Fibroblast of gingiva (primary cell): Measurements from ENCODE around the gene AQP3.
"Not testable (repeated sequence)": the region's sequence is repeated elsewhere in the genome, so short reads cannot be mapped to it uniquely, and the experiment has no call there.

Experiments
- DNase-seq: peaks from one replicate; pipeline ENCODE4 v3.0.0-alpha.2; 2011; ENCODE audit warnings: low read depth

Gene AQP3

DNA sequence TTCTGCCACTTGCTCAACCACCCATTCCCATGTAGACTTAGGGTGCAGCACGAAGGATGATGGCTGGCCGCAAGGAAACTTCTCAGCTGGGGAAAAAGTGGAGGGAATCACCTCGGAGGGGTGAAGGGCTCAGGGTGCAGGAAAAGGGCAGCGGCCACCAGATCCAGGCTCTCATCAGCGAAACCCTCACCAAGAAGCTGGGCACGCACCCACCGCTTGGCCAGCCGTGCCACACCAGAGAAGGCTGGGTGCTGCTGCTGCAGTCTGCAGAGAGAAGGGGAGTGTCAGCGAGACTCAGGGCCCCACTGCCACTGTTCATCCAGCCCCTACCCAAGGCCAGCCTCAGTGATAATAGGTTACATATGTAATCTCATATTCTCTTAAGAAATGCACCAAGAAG lies 17.7 kb upstream of the AQP3 start:
- DNase-seq, result no peak

DNA sequence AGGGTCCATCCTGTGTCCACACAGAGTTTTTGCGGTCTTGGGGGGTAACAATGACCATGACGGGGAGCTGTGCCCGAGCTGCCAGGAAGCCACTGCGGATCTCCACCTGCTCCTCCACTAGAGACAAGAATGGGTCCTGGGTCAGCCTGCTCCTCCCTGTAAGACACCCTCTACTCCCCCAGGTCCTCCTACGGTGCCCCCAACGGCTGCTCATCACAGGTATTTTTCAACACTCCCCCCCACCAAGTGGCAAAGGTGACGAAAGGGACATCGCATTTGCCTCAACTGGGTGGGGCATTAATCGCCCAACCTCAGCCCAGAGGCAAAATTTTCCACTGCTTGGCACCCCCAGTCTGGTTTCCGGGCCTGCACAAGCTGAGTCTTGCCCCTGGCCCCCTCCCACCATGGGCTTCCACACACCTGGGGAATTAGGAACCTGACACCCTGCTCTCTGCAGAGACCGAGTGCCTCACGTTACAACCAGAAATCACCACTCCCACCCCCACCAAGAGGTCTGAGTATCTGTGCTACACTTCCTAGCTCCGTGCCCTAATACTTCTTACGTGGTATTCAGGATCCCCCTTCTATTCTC lies 16.7 kb upstream of the AQP3 start:
- DNase-seq, result no peak

DNA sequence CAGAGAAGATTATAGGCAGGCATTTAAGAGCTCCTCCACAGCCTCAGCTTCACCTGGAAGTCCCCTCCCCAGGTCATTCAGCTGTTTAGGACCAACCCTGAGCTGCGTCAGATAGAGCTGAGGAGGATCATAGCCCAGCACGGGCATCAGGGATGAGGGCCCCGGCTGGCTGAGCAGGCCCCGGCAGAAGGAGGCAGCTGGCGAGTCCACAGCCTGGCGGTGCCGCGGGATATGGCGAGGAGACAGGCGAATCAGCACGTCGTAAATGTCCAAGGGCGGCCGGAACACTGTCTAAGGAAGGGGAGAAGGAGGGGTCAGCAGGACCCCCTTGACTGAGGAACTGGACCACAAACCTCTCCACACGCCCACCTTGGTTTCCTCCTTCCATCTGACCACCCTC lies 15.8 kb upstream of the AQP3 start:
- no peak for DNase-seq

DNA sequence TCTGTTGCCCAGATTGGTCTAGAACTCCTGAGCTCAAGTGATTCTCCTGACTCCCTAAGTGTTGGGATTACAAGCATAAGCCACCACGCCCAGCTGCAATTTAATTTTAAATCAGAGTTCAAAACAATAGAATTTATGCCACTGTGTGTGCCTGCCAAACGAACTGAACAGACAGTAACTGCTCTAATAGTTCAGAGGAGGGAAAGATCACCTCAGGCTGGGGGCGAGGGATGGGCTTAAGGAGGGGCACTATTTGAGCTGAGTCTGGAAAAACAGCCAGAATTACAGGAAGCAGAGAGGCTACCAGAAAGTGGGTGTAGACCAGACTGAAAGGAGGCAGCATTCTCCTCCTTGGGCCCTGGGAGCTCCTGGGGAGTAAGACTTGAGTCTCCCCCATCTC lies 14.1 kb upstream of the AQP3 start:
- DNase-seq, result no peak

DNA sequence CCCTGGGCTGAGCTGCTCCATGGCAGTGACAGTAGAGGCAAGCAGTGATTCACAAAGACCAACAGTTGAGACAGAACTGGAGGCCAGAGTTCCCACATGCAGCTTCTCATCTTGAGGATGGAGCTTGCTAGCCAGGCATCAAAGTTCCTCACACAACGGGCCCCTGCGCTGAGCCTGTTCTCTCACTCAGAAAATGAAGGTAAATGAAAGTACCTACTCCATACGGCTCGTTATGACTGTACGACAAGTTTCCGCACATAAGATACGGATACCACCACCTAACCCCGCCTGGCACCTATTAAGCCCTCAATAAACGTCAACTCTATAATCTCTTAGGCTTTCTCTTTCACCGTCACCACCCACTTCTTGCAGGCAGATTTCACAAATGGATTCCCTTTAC lies 13.5 kb upstream of the AQP3 start:
- no peak for DNase-seq

DNA sequence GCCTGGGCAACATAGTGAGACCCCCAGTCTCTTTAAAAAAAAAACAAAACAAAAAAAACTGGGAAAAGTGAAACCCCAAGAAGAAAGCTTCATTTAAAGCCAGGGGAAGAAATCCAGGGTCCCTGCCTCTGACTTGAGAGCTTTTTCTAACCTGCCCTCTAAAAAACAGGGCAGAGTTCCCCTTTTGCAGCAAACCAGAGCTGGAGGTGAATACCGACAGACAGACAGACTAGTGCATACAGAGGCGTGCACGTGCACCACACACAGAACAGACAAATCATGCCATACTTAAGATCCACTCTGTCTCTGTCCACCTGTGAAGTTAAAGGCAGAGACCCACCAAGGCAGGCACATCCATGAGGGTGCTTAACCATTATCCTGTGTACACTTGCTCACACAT lies 11.7 kb upstream of the AQP3 start:
- no peak for DNase-seq

DNA sequence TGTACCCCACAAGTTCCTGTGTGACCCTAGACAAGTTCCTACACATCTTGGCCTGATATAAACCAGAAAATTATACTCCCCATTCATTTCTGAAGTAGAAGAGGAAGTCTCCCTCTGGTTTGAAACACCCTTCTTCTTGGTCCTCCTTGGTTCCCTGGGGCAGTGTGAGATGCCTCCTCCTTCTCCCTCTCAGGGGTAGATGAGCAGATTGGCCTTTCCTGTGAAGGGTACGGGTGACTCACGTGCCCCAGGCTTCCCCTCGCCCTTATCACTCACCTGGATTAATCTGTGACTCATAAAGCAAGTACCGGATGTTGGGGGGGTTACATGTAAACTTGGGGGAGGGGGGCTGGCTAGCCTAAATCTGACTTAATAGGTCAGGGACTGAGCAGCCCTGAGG lies 11.1 kb upstream of the AQP3 start:
- DNase-seq, result no peak

DNA sequence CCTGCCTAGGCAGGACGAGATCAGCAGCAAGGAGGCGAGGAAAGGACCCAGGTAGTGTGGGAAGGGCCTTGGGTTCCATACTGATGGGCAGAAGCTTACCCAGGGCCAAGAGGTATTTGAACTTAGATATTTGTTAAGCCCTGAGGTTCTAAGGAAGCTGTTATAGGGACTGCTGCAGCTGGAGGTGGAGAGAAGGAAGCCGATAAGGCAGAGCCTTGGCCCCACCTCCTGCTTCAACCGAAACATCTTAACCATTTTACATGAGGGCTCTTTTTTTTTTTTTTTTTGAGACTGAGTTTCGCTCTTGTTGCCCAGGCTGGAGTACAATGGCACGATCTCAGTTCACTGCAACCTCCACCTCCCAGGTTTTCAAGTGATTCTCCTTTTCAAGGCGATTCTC lies 8.6 kb upstream of the AQP3 start:
- DNase-seq, result no peak

DNA sequence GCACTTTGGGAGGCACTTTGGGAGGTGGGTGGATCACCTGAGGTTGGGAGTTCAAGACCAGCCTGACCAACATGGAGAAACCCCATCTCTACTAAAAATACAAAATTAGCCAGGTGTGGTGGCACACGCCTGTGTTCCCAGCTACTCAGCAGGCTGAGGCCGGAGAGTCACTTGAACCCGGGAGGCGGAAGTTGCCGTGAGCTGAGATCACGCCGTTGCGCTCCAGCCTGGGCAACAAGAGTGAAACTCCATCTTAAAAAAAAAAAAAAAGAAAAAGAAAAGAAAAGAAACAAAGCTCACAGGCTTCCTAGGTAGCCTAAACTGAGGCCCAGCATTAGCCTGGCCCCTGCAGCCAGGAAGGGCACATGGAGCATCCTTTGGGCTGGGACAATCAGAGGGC lies 8.1 kb upstream of the AQP3 start:
- DNase-seq, result not testable (repeated sequence)

DNA sequence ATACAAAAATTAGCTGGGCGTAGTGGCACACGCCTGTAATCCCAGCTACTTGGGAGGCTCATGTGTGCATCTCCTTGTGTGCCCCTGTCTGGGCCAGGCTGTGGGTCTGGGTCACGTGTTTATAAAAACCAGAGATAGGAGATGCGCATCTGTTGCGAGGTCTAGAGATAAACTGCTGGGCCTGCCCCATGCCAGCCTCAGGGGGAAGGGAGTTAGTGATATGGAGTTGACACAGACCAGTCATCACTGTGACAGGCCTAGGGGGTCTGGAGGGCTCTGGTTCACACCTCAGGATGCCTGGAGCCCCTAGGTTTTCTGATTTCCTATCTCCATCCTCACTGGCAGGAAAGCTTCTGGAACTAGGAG lies 7.3 kb upstream of the AQP3 start:
- DNase-seq, result not testable (repeated sequence)

DNA sequence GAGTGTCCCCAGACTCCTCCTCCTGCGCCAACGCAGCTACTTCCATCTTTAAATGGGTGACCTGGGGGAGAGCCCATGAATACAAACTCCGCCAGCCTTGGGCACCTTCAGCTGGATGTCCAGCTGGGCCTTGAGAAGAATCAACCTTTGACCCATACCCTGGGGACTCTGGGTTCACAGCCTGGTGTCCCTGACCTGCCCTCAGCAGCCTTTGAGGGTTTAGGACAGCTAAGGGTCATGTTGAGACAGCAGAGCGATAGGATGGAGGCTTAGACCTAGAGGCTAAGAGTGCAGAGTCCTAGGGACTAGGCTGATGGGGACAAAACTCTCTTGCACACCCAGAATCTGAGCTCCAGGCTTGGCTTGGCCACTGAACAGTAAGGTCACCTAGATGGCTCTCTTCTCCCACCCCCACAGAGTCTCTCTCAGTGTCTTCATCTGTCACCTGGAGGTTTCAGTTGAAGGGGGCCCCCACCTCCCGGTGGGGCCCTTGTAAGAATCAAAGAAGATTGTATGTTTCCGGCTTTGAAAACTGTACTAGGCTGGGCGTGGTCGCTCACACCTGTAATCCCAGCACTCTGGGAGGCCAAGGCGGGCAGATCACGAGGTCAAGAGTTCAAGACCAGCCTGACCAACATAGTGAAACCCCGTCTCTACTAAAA lies 6.7 kb upstream of the AQP3 start:
- DNase-seq, result no peak

DNA sequence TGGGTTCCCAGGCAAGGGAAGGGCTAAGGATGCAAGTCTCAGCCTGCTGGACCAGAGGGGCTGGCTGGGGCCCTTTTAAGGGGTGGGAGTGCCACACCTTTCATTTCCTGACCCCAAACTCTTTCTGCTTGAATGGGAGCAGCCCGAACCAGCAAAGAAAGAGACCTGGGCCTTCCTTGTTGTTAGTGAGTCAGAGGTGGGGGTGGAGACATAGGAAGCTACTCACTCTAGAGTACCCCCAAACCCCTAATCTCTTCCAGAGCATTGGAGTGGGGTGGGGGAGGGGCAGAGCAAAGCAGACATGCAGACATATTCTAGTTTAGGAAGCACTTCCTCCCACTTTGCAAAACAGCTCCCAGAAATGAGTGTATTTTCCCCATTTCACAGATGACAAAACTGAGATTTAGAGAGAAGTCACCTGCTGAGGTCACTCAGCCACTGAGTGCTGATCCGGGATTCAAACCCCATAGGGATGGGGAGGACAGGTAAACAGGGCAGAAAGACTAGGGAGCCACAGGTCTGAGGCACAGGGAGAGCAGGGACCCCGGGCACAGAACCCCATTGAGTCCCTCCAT lies 6.0 kb upstream of the AQP3 start:
- no peak for DNase-seq

DNA sequence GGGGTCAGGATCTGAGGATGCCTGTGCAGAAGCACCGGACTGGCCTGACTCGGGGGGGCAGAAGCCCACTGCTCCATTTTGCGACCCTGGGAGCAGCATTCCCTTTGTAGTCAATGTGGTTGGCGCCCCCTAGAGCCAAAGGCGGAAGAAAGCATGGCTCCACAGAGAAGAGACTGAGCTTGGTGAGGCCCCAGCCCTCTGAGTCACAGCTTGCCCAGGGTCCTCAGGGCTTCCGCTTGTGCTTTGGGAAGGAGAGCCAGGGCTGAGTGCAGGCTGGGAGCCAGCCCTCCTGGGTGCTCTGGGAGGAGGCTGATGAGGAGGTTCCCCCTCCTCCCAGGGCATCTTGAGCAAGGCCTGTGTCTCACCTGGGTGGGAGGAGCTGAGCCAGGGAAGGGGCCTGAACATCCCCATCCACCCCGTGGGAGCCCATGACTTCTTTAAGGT lies 5.5 kb upstream of the AQP3 start:
- peak; percentile 59 for DNase-seq

DNA sequence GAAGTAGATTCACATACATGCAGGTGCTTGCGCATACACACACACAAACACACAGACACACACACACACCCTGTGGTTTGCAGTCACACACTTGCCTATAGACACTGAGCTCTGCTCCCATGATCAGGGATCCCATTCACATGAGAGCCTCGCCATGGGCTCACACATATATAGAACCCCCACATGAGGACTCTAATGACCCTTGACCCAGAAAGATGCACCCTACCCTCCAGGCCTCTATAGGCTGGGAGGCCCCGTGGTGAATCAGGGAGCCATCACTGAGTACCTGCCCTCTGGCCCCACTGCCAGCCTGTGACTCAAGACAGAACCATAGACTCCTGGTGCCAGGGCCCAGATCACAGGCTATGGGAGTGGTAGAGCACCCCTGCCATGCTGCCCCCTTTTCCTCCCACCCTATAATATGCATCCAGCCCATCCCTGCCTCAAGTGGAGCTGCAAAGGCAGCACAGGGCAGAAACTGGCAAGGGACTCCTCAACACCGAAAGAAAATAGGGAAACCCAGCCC lies 3.3 kb upstream of the AQP3 start:
- DNase-seq, result no peak

DNA sequence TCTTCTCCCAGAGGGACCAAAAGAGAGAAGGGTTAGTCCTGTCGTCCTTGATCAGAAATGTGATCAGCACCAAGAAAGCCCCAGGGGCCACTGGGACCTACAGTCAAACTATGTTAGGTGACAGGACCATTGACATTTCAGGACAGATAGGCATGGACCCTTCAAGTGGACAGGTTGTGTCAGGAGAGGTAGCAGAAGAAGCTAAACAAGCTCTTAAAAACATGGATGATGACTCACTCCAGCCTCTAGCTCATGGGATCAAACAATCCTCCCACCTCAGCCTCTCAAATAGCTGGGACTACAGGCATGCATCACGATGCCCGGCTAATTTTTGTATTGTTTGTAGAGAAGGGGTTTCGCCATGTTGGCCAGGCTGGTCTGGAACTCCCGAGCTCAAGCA lies 2.3 kb upstream of the AQP3 start:
- no peak for DNase-seq

DNA sequence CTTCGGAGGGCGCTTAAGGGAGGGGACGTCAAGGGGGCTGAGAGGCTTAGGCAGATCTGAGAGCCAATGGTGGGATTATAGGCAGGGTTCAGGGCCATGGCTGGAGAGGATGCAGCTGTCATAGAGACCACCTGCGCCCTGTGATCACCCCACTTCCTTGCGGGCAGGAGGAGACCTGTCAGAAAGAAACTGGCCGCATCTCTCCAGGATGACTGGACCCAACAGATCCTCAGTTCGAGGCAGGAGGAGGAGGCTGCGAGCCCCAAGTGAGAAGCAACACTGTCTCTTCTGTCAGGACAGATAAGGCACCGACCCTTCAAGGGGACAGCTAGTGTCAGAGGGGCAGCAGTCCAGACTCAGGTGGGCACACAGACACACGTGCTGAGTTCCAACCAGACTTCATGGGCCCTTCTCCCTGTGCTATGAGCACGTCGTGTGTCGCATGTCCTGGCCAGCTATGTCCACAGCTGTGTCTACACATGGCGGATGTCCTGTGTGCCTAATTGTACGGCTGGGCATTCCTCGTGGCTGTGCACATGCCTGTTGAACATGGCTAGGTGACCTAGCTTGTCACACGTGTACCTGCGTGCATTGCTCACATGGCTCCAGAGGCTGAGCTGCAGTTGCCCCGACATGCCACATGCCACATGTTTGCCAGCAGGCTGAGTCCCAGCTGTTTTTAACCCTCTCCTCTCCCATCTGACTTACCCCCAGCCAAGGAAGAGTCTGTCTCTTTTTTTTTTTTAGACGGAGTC lies 583 bp upstream of the AQP3 start:
- no peak for DNase-seq

DNA sequence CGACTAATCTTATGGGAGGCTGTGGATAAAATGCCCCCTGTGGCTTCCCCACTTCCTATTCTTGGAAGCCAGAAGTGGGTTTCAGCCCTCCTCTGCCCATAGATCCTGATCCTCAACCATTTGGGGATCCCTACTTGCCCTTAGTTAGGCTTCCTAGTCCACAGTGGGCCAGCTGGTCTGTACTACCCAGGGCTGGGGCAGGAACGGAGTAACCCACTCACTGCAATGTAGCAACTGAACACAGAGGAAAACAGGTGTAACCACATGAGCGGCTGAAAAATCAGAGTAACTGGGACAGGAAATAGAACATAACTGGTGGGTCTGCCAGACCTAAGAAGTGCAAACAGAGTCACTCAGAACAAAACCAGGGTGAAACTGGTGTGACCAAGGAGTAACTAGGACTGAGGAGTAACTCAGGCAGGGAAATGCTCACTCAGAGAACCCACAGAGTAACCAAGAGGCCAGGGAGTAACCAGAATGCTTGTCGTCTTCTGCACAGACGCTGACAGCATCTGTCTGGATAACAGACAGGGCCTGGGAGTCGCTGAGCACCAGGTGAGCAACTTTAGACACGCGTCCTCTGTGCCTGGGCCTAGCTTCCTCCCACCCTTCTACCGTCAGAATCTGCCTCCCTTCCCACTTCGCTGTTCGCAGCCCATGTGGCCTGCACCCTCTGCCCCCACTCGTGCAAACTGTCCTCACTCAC lies 1.0 kb downstream of the AQP3 start:
- no peak for DNase-seq

DNA sequence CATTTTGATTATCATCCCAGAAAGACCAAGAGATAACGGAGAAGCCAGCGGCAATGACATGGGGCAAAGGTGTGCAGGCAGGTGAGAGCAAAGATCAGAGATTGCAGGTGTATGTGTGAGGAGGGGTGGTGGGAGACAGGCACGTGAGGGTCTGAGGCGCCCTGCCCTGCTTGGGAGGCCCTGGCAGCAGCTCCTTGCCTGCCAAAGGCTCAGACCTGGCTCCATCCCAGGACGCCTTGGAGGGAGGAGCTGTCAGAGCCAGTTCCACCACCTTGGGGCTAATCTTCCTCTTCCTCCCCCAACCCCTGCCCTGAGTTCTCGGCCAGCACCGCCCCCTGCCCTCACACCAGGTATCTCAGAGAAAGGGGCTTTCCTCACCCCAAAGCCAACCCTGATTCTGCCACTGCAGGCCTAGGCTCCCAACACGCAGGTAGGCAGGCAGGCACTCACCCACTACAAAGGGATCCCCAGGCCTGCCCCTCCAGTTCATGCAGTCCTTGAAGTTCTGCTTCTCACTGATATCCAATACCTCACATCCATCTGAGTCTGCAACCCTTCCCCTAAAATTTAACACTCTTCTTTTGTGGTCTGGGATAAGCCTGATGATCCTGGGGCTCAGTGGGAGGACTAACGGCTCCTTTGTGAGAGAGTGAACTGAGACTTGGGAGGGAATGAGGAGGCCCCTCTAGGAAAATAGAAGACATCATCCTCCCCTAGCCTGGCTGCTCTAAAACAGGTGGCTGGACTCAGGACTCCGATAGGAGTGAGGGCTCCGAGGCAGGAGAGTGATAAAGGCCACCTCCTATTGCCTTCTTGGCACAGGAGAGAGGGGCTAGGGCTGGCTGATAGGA lies 1.8 kb downstream of the AQP3 start:
- DNase-seq, result no peak

DNA sequence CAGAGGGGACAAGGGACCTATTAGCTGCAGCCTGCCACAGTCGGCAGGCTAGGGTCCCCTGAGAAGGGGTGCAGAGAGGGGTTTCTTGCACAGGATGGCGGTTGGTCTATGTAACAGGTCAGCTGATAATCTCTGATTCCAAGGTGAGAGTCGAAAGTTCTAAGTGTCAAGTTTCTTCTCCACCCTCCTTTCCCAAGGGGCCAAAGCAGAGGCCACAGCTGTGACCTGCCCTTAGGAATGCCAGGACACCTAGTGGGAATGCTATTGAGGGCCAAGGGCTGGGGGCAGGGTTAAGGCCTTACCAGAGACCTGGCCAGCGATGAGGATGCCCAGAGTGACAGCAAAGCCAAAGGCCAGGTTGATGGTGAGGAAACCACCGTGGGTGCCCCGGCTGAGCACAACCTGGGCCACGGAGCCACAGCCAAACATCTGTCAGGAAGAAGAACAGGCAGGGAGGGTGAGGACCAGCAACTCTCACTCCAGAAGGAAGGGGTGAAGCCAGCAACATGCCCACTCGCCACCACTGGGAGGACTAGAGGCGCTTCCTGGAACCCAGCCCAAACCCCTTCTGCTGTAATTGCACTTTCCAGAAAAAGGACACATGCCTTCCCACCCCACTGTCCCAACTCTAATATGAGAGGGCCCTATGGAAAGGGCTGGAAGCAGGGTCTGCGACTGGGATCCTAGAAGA lies 3.8 kb downstream of the AQP3 start:
- DNase-seq, result no peak

DNA sequence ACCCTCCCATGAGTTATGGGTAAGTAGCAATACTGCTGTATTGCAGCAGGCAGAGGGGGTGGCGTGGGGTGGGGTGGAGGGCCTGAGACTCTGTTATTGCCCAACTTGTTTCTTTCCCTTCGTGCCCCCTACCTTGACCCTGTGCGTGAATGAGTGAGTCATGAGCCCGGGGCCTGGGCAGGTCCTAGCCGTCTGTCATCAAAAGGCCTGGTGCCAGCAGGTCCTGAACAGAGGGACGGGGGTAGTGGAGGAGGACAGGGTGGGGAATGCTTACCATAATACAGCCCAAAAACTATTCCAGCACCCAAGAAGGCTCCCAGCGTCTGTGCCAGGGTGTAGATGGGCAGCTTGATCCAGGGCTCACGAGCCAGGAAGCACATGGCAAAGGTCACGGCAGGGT lies 4.3 kb downstream of the AQP3 start:
- DNase-seq, result no peak

DNA sequence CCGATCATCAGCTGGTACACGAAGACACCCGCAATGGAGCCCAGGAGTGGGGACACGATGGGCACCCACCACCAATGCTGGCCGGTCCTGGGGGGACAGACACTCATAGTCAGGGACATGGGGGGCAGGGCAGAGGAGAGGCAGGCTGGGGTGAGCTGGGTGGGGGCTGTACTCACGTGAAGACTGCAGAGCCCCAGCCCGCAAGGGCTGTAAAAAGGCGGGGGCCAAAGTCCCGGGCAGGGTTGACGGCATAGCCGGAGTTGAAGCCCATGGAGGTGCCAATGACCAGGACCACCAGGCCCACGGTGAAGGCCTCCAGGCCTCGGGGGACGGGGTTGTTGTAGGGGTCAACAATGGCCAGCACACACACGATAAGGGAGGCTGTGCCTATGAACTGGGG lies 5.3 kb downstream of the AQP3 start:
- DNase-seq, result no peak
